Skeletal muscle tissue (tissue), 4 donors: Measurements from ENCODE around the gene TAF3. TPM values are rescaled to one million over a fixed set of nuclear protein-coding genes. Genes with fewer than 3 reads are reported as not detected.

ENCODE experiments used
- H3K27ac ChIP-seq: one replicate; pipeline ENCODE4 v1.7.0; 2013; ENCODE audit warnings: mild to moderate bottlenecking, low read depth, low read length, inconsistent platforms
- H3K27me3 ChIP-seq, 3 donors: one replicate each; pipeline ENCODE4 v1.7.0; 2013; ENCODE audit warnings: low read length in 3 of 3; ENCODE audit not compliant: control insufficient read depth in 3 of 3, insufficient read depth in 3 of 3
- H3K36me3 ChIP-seq, 3 donors: one replicate each; pipeline ENCODE4 v1.7.0; 2013; ENCODE audit warnings: low read length in 3 of 3; ENCODE audit not compliant: control insufficient read depth in 3 of 3, insufficient read depth in 3 of 3
- H3K4me1 ChIP-seq, 3 donors: one replicate each; pipeline ENCODE4 v1.7.0; 2013; ENCODE audit warnings: low read length in 3 of 3, mild to moderate bottlenecking in 3 of 3; ENCODE audit not compliant: control insufficient read depth in 3 of 3, insufficient read depth in 3 of 3
- H3K4me3 ChIP-seq, 3 donors: one replicate each; pipeline ENCODE4 v1.7.0; 2013; ENCODE audit warnings: low read length in 3 of 3
- H3K9ac ChIP-seq, 3 donors: one replicate each; pipeline ENCODE4 v1.7.0; 2013; ENCODE audit warnings: low read length in 3 of 3, mild to moderate bottlenecking in 3 of 3, moderate library complexity in 2 of 3, low read depth in 1 of 3
- H3K9me3 ChIP-seq, 3 donors: one replicate each; pipeline ENCODE4 v1.7.0; 2013; ENCODE audit warnings: low read length in 3 of 3; ENCODE audit not compliant: control insufficient read depth in 3 of 3
- total RNA-seq: library from RNA; depleted of rRNA; stranded (reverse); fragments of >200 nt; gene quantifications from one replicate; pipeline ENCODE4 v1.2.3, GENCODE V29; 2014
- donor health status: Osteomylitis.

Gene TAF3
- total RNA-seq, 1 donor from 2014 or later, result 2.1 TPM

- Histone ChIP-seq H3K4me3 (no peak overlapping the region), H3K9ac (no peak overlapping the region), H3K27me3 (peaks cover 33 to 48% (median 36%) of the 10 kb centered on the region in 3 donors), H3K9me3 (no peaks in the 10 kb centered on the region), H3K4me1 (peaks cover 0 to 2% (median 0%) of the 10 kb centered on the region in 3 donors), H3K27ac (no peak overlapping the region), H3K36me3 (peaks cover 0 to 3% (median 0%) of the 10 kb centered on the region in 3 donors)
Measured at GRCh38 chr10:8065651-8066050, 247.3 kb downstream of the TAF3 start.

- Histone ChIP-seq H3K4me3 (no peak overlapping the region), H3K9me3 (no peaks in the 10 kb centered on the region), H3K36me3 (peaks cover 0 to 3% (median 0%) of the 10 kb centered on the region in 3 donors), H3K27ac (no peak overlapping the region), H3K4me1 (peaks cover 0 to 2% (median 0%) of the 10 kb centered on the region in 3 donors), H3K27me3 (peaks cover 28 to 46% (median 32%) of the 10 kb centered on the region in 3 donors), H3K9ac (no peak overlapping the region)
Measured at GRCh38 chr10:8066124-8066523, 247.8 kb downstream of the TAF3 start.

Other genes with a start within 250 kb of the TAF3 start
- 37.1 TPM for gene ITIH5, start 151.5 kb upstream of the TAF3 start, total RNA-seq
- 1.6 TPM for gene ITIH2, start 115.2 kb upstream of the TAF3 start, total RNA-seq
- gene KIN, start 30.5 kb upstream of the TAF3 start, total RNA-seq, result 8.4 TPM
- 295 TPM for gene ATP5F1C, start 30.3 kb upstream of the TAF3 start, total RNA-seq
- 0.52 TPM for gene GATA3, start 236.2 kb downstream of the TAF3 start, total RNA-seq